WTC11 (cell line): Measurements from ENCODE around the gene ADARB2. TPM values are rescaled to one million over a fixed set of nuclear protein-coding genes. Genes with fewer than 3 reads are reported as not detected.

Source experiments
- ATAC-seq: fragments of 200-7000 bp; cut with Tn5 transposase; 2 replicates; pipeline ENCODE4 v1.10.0; 2021; ENCODE audit warnings: mild to moderate bottlenecking, moderate library complexity
- CTCF ChIA-PET: fragments of 300-600 bp; sonication (Branson Sonifier 250); formaldehyde crosslinking; loops from one replicate; lab custom pipeline; 2021; ENCODE audit warnings: antibody characterized with exemption; lab: Charles Lee
- POLR2A ChIA-PET: fragments of 350-600 bp; sonication (Branson Sonifier 250); formaldehyde crosslinking; loops from one replicate; lab custom pipeline; 2021; ENCODE audit warnings: antibody characterized with exemption; lab: Charles Lee
- DNase-seq: peaks from one replicate; pipeline ENCODE4 v3.0.0; 2021; ENCODE audit warnings: low spot score
- H3K27ac Mint-ChIP-seq: 2 replicates; pipeline ENCODE4 v1.8.0; 2021; ENCODE audit warnings: mixed read lengths
- H3K27me3 Mint-ChIP-seq: 2 replicates; pipeline ENCODE4 v1.8.0; 2021; ENCODE audit warnings: low read depth, mild to moderate bottlenecking, moderate library complexity, mixed read lengths
- H3K36me3 Mint-ChIP-seq: 2 replicates; pipeline ENCODE4 v1.8.0; 2021; ENCODE audit warnings: mixed read lengths
- H3K4me1 Mint-ChIP-seq: 2 replicates; pipeline ENCODE4 v1.8.0; 2022; ENCODE audit warnings: mixed read lengths
- H3K4me3 Mint-ChIP-seq: 2 replicates; pipeline ENCODE4 v1.8.0; 2021; ENCODE audit warnings: mild to moderate bottlenecking, moderate library complexity, mixed read lengths
- H3K9me3 Mint-ChIP-seq: 2 replicates; pipeline ENCODE4 v1.8.0; 2021; ENCODE audit warnings: mixed read lengths
- ARID4B ChIP-seq: sonication (generic); formaldehyde crosslinking; IDR thresholded peaks from 2 replicates; pipeline ENCODE4 v1.8.0; 2023; ENCODE audit warnings: missing genetic modification reagents, mild to moderate bottlenecking, borderline replicate concordance
- ATF2 ChIP-seq: sonication (generic); formaldehyde crosslinking; IDR thresholded peaks from 2 replicates; pipeline ENCODE4 v1.8.1; 2022; ENCODE audit warnings: low read depth, missing genetic modification reagents, borderline replicate concordance
- CTCF ChIP-seq: fragments of 200-600 bp; IDR thresholded peaks from 2 replicates; pipeline ENCODE4 v1.8.0; 2022; ENCODE audit warnings: antibody characterized with exemption
- ELF4 ChIP-seq: sonication (generic); formaldehyde crosslinking; IDR thresholded peaks from 2 replicates; pipeline ENCODE4 v1.8.1; 2022; ENCODE audit warnings: low read depth, mild to moderate bottlenecking, moderate library complexity, missing genetic modification reagents
- FOXJ3 ChIP-seq: sonication (generic); formaldehyde crosslinking; IDR thresholded peaks from 2 replicates; pipeline ENCODE4 v1.9.0; 2021; ENCODE audit warnings: missing genetic modification reagents, mild to moderate bottlenecking, borderline replicate concordance
- JUN ChIP-seq: sonication (generic); formaldehyde crosslinking; IDR thresholded peaks from 2 replicates; pipeline ENCODE4 v1.8.0; 2023; ENCODE audit warnings: mild to moderate bottlenecking, missing genetic modification reagents
- NFATC4 ChIP-seq: fragments of 250-450 bp; sonication (Bioruptor Pico); IDR thresholded peaks from 2 replicates; pipeline ENCODE4 v1.9.0; 2021; ENCODE audit warnings: mild to moderate bottlenecking
- NR1H2 ChIP-seq: sonication (generic); formaldehyde crosslinking; IDR thresholded peaks from 2 replicates; pipeline ENCODE4 v1.9.0; 2021; ENCODE audit warnings: mild to moderate bottlenecking, moderate library complexity, missing genetic modification reagents
- NR2C2 ChIP-seq: sonication (generic); formaldehyde crosslinking; IDR thresholded peaks from 2 replicates; pipeline ENCODE4 v1.8.0; 2022; ENCODE audit warnings: mild to moderate bottlenecking, missing genetic modification reagents
- PREB ChIP-seq: sonication (generic); formaldehyde crosslinking; IDR thresholded peaks from 2 replicates; pipeline ENCODE4 v1.8.1; 2022; ENCODE audit warnings: mild to moderate bottlenecking, missing genetic modification reagents, moderate library complexity, borderline replicate concordance
- PRRX2 ChIP-seq: fragments of 250-450 bp; sonication (Bioruptor Pico); IDR thresholded peaks from 2 replicates; pipeline ENCODE4 v1.8.0; 2021; ENCODE audit warnings: mild to moderate bottlenecking
- SMAD3 ChIP-seq: sonication (generic); formaldehyde crosslinking; IDR thresholded peaks from 2 replicates; pipeline ENCODE4 v1.8.0; 2022; ENCODE audit warnings: missing genetic modification reagents, mild to moderate bottlenecking, borderline replicate concordance
- SOX15 ChIP-seq: fragments of 250-450 bp; sonication (Bioruptor Pico); IDR thresholded peaks from 2 replicates; pipeline ENCODE4 v1.9.0; 2021; ENCODE audit warnings: mild to moderate bottlenecking
- TCF7 ChIP-seq: sonication (generic); formaldehyde crosslinking; IDR thresholded peaks from 2 replicates; pipeline ENCODE4 v1.8.0; 2022; ENCODE audit warnings: mild to moderate bottlenecking, low read depth, missing genetic modification reagents, moderate library complexity
- TEAD1 ChIP-seq: sonication (generic); formaldehyde crosslinking; IDR thresholded peaks from 2 replicates; pipeline ENCODE4 v1.8.0; 2022; ENCODE audit warnings: mild to moderate bottlenecking, missing genetic modification reagents
- USF1 ChIP-seq: sonication (generic); formaldehyde crosslinking; IDR thresholded peaks from 2 replicates; pipeline ENCODE4 v1.8.0; 2022; ENCODE audit warnings: mild to moderate bottlenecking, missing genetic modification reagents
- ZBTB43 ChIP-seq: sonication (generic); formaldehyde crosslinking; IDR thresholded peaks from 2 replicates; pipeline ENCODE4 v1.8.1; 2023; ENCODE audit warnings: mild to moderate bottlenecking, missing genetic modification reagents
- ZNF138 ChIP-seq: sonication (generic); formaldehyde crosslinking; conservative IDR thresholded peaks from 2 replicates; pipeline ENCODE4 v1.8.1; 2022; ENCODE audit warnings: mild to moderate bottlenecking, moderate library complexity, missing genetic modification reagents
- ZNF281 ChIP-seq: sonication (generic); formaldehyde crosslinking; IDR thresholded peaks from 2 replicates; pipeline ENCODE4 v1.8.0; 2023; ENCODE audit warnings: mild to moderate bottlenecking, missing genetic modification reagents
- ZNF423 ChIP-seq: fragments of 250-450 bp; sonication (Bioruptor Pico); IDR thresholded peaks from 2 replicates; pipeline ENCODE4 v2.1.2; 2022; ENCODE audit warnings: mild to moderate bottlenecking, moderate library complexity
- ZNF512 ChIP-seq: sonication (generic); formaldehyde crosslinking; IDR thresholded peaks from 2 replicates; pipeline ENCODE4 v1.8.1; 2022; ENCODE audit warnings: missing genetic modification reagents, borderline replicate concordance
- ZNF671 ChIP-seq: fragments of 250-450 bp; sonication (Bioruptor Pico); IDR thresholded peaks from 2 replicates; pipeline ENCODE4 v1.8.0; 2021; ENCODE audit warnings: mild to moderate bottlenecking
- total RNA-seq: library from RNA; stranded (reverse); gene quantifications from 3 replicates; pipeline ENCODE4 v1.2.3, GENCODE V29; 2021

ADARB2 gene
- total RNA-seq, 1 experiment from 2014 or later: 3.7 TPM

- no peak for TF ChIP-seq ATF2 (CRISPR knock-in tag)
- TF ChIP-seq ZNF138 (CRISPR knock-in tag): no peak
- no peak for TF ChIP-seq NR2C2 (CRISPR knock-in tag)
- TF ChIP-seq NR1H2 (CRISPR knock-in tag): no peak
- TF ChIP-seq TEAD1: no peak
- no peak for TF ChIP-seq ARID4B
- no peak for TF ChIP-seq ZBTB43 (CRISPR knock-in tag)
- no peak for TF ChIP-seq PRRX2 (CRISPR knock-in tag)
- no peak for TF ChIP-seq SOX15 (CRISPR knock-in tag)
- no peak for TF ChIP-seq ZNF423 (CRISPR knock-in tag)
- TF ChIP-seq ZNF671 (CRISPR knock-in tag): no peak
- TF ChIP-seq TCF7 (CRISPR knock-in tag): no peak
- TF ChIP-seq, all 79 proteins: peak for 0
Observed at GRCh38 chr10:1539216-1539615, 198.1 kb downstream of the ADARB2 start (continued).

- TF ChIP-seq ZNF512 (no peak), PREB (CRISPR knock-in tag) (no peak), NFATC4 (no peak), FOXJ3 (CRISPR knock-in tag) (no peak), SMAD3 (no peak), USF1 (no peak), JUN (CRISPR knock-in tag) (no peak), ZNF281 (CRISPR knock-in tag) (no peak), CTCF (no peak), ELF4 (CRISPR knock-in tag) (no peak)
- ChIA-PET POLR2A (no interaction called here), CTCF (no interaction called here)
- Mint-ChIP-seq H3K4me1 (no peaks in the 10 kb centered on the region), H3K4me3 (no peak overlapping the region), H3K36me3 (no peaks in the 10 kb centered on the region), H3K27ac (no peak overlapping the region), H3K9me3 (no peaks in the 10 kb centered on the region), H3K27me3 (no peaks in the 10 kb centered on the region)
- DNase-seq: no peak
- no peak; the same call in 1 of the 2 replicates for ATAC-seq
Observed at GRCh38 chr10:1538531-1539061, 198.7 kb downstream of the ADARB2 start.
